ENCODE results near the gene RNF150.
"Not testable (repeated sequence)": the region's sequence is repeated elsewhere in the genome, so short reads cannot be mapped to it uniquely, and the experiment has no call there.

Gene RNF150

DNA sequence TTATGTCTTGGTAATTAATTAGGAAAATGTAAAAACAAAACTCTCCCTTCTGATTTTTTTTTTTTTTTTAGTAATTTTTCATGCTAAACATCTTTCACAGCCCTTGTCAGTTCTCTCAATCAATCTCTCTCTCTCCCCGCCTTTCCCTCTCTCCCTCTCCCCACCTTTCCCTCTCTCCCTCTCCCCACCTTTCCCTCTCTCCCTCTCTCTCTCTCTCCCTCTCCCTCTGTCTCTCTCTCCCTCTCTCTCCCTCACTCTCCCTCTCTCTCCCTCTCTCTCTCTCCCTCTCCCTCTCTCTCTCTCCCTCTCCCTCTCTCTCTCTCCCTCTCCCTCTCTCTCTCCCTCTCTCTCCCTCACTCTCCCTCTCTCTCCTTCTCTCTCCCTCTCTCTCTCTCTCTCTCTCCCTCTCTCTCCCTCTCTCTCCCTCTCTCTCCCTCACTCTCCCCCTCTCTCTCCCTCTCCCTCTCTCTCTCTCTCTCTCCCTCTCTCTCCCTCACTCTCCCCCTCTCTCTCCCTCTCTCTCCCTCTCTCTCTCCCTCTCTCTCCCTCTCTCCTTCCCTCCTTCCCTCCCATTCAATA lies 322.6 kb downstream of the RNF150 start:
- DNase-seq, result not testable (repeated sequence)

Data from NCI-H2081 (cell line).